Activated naive CD8-positive, alpha-beta T cell treated with anti-CD3 and anti-CD28 coated beads, Interleukin-2, amount 10 ng/mL, durations not matched to agents 7 days and 5 days (primary cell): Measurements from ENCODE around the gene CCSER1. TPM values are rescaled to one million over a fixed set of nuclear protein-coding genes. Genes with fewer than 3 reads are reported as not detected.
"Not testable (repeated sequence)": the region's sequence is repeated elsewhere in the genome, so short reads cannot be mapped to it uniquely, and the experiment has no call there.

Source experiments
- ATAC-seq: fragments of 150-1000 bp; cut with Tn5 transposase; one replicate; pipeline ENCODE4 v1.10.0; 2021; ENCODE audit warnings: low read depth, moderate library complexity
- POLR2A ChIA-PET: fragments of 350-600 bp; sonication (Branson Sonifier 250); formaldehyde crosslinking; loops from one replicate; lab custom pipeline; 2021; ENCODE audit warnings: antibody characterized with exemption; lab: Charles Lee
- DNase-seq: peaks from one replicate; pipeline ENCODE4 v3.0.0; 2021
- H3K27ac Mint-ChIP-seq: one replicate; pipeline ENCODE4 v1.8.0; 2022; ENCODE audit warnings: mild to moderate bottlenecking, mixed read lengths
- H3K27me3 Mint-ChIP-seq: one replicate; pipeline ENCODE4 v1.8.0; 2022; ENCODE audit warnings: mild to moderate bottlenecking, moderate library complexity, mixed read lengths
- H3K36me3 Mint-ChIP-seq: one replicate; pipeline ENCODE4 v1.8.0; 2021; ENCODE audit warnings: mild to moderate bottlenecking, mixed read lengths
- H3K4me1 Mint-ChIP-seq: one replicate; pipeline ENCODE4 v1.8.0; 2021; ENCODE audit warnings: mixed read lengths
- H3K4me3 Mint-ChIP-seq: one replicate; pipeline ENCODE4 v1.8.0; 2022; ENCODE audit warnings: mild to moderate bottlenecking, moderate library complexity, mixed read lengths
- H3K9me3 Mint-ChIP-seq: one replicate; pipeline ENCODE4 v1.8.0; 2021; ENCODE audit warnings: mixed read lengths
- total RNA-seq, 2 experiments: library from RNA; stranded (reverse); gene quantifications; one replicate each; pipeline ENCODE4 v1.2.3, GENCODE V29; 2021

The CCSER1 gene
- total RNA-seq, 2 experiments from 2014 or later, result 0.64 TPM; not detected in 1

- no peak for ATAC-seq
- H3K9me3 Mint-ChIP-seq, result peaks cover 13% of the 10 kb centered on the region
Measured at GRCh38 chr4:91422011-91422410, 1294.8 kb downstream of the CCSER1 start.

GRCh38 chr4:91426725-91427124, 1299.5 kb downstream of the CCSER1 start:
- H3K4me1 Mint-ChIP-seq, result no peaks in the 10 kb centered on the region
- POLR2A ChIA-PET, result no interaction called here
- DNase-seq (no peak), ATAC-seq (no peak)
- no peak overlapping the region for H3K27ac Mint-ChIP-seq
- no peaks in the 10 kb centered on the region for H3K27me3 Mint-ChIP-seq
- peaks cover 3% of the 10 kb centered on the region for H3K9me3 Mint-ChIP-seq
- H3K4me3 Mint-ChIP-seq, result no peak overlapping the region
- no peaks in the 10 kb centered on the region for H3K36me3 Mint-ChIP-seq

More at GRCh38 chr4:91422011-91422410, 1294.8 kb downstream of the CCSER1 start:
- no peak overlapping the region for H3K4me3 Mint-ChIP-seq
- no peaks in the 10 kb centered on the region for H3K27me3 Mint-ChIP-seq
- H3K4me1 Mint-ChIP-seq, result no peaks in the 10 kb centered on the region
- no peak for DNase-seq
- no peak overlapping the region for H3K27ac Mint-ChIP-seq
- POLR2A ChIA-PET, result no interaction called here
- H3K36me3 Mint-ChIP-seq, result no peaks in the 10 kb centered on the region

GRCh38 chr4:91427171-91427570, 1300.0 kb downstream of the CCSER1 start:
- Mint-ChIP-seq H3K9me3 (peaks cover 3% of the 10 kb centered on the region), H3K4me3 (no peak overlapping the region), H3K27ac (no peak overlapping the region), H3K4me1 (no peaks in the 10 kb centered on the region), H3K27me3 (no peaks in the 10 kb centered on the region), H3K36me3 (no peaks in the 10 kb centered on the region)
- POLR2A ChIA-PET, result no interaction called here
- no peak for ATAC-seq
- no peak for DNase-seq

GRCh38 chr4:91434631-91435030, 1307.4 kb downstream of the CCSER1 start:
- no peaks in the 10 kb centered on the region for H3K36me3 Mint-ChIP-seq
- H3K27me3 Mint-ChIP-seq, result no peaks in the 10 kb centered on the region
- no peak for DNase-seq
- ATAC-seq, result no peak
- H3K4me1 Mint-ChIP-seq, result no peaks in the 10 kb centered on the region
- H3K9me3 Mint-ChIP-seq, result peaks cover 8% of the 10 kb centered on the region
- POLR2A ChIA-PET, result no interaction called here
- no peak overlapping the region for H3K4me3 Mint-ChIP-seq
- H3K27ac Mint-ChIP-seq, result no peak overlapping the region

- Mint-ChIP-seq H3K27ac (no peak overlapping the region), H3K27me3 (no peaks in the 10 kb centered on the region), H3K4me1 (no peaks in the 10 kb centered on the region), H3K4me3 (no peak overlapping the region), H3K36me3 (no peaks in the 10 kb centered on the region), H3K9me3 (peaks cover 12% of the 10 kb centered on the region)
- ATAC-seq (no peak), DNase-seq (no peak)
- POLR2A ChIA-PET, result no interaction called here
Measured at GRCh38 chr4:91436556-91436955, 1309.4 kb downstream of the CCSER1 start.

- no peak overlapping the region for H3K4me3 Mint-ChIP-seq
- no peak overlapping the region for H3K27ac Mint-ChIP-seq
- POLR2A ChIA-PET, result no interaction called here
Measured at GRCh38 chr4:91447168-91447567, 1320.0 kb downstream of the CCSER1 start.

GRCh38 chr4:91448668-91449330, 1321.6 kb downstream of the CCSER1 start:
- Mint-ChIP-seq H3K36me3 (no peaks in the 10 kb centered on the region), H3K9me3 (peaks cover 5% of the 10 kb centered on the region)
- ATAC-seq, result no peak

More at GRCh38 chr4:91447168-91447567, 1320.0 kb downstream of the CCSER1 start:
- ATAC-seq (no peak), DNase-seq (no peak)
- Mint-ChIP-seq H3K36me3 (no peaks in the 10 kb centered on the region), H3K4me1 (no peaks in the 10 kb centered on the region), H3K27me3 (no peaks in the 10 kb centered on the region), H3K9me3 (peaks cover 5% of the 10 kb centered on the region)

GRCh38 chr4:91454111-91454510, 1326.9 kb downstream of the CCSER1 start:
- H3K27ac Mint-ChIP-seq, result no peak overlapping the region

More at GRCh38 chr4:91448668-91449330, 1321.6 kb downstream of the CCSER1 start:
- no peak for DNase-seq
- POLR2A ChIA-PET, result no interaction called here
- Mint-ChIP-seq H3K27me3 (no peaks in the 10 kb centered on the region), H3K27ac (no peak overlapping the region), H3K4me1 (no peaks in the 10 kb centered on the region), H3K4me3 (no peak overlapping the region)

GRCh38 chr4:91462566-91462965, 1335.4 kb downstream of the CCSER1 start:
- H3K27me3 Mint-ChIP-seq, result not testable (repeated sequence)

More at GRCh38 chr4:91454111-91454510, 1326.9 kb downstream of the CCSER1 start:
- no peaks in the 10 kb centered on the region for H3K4me1 Mint-ChIP-seq
- no peak for ATAC-seq
- POLR2A ChIA-PET, result no interaction called here
- H3K4me3 Mint-ChIP-seq, result no peak overlapping the region
- no peaks in the 10 kb centered on the region for H3K36me3 Mint-ChIP-seq
- H3K27me3 Mint-ChIP-seq, result no peaks in the 10 kb centered on the region
- DNase-seq, result no peak
- H3K9me3 Mint-ChIP-seq, result peaks cover 3% of the 10 kb centered on the region

GRCh38 chr4:91470671-91471070, 1343.5 kb downstream of the CCSER1 start:
- no peaks in the 10 kb centered on the region for H3K36me3 Mint-ChIP-seq
- H3K27me3 Mint-ChIP-seq, result no peaks in the 10 kb centered on the region
- ATAC-seq, result no peak
- H3K4me3 Mint-ChIP-seq, result no peak overlapping the region
- H3K9me3 Mint-ChIP-seq, result peaks cover under 1% of the 10 kb centered on the region
- no peak overlapping the region for H3K27ac Mint-ChIP-seq
- POLR2A ChIA-PET, result no interaction called here
- no peak for DNase-seq
- H3K4me1 Mint-ChIP-seq, result no peaks in the 10 kb centered on the region

More at GRCh38 chr4:91462566-91462965, 1335.4 kb downstream of the CCSER1 start:
- POLR2A ChIA-PET, DNase-seq, ATAC-seq, H3K36me3 Mint-ChIP-seq, H3K4me3 Mint-ChIP-seq, H3K4me1 Mint-ChIP-seq, H3K27ac Mint-ChIP-seq: not testable (repeated sequence)
- H3K9me3 Mint-ChIP-seq, result peaks cover 16% of the 10 kb centered on the region

GRCh38 chr4:91471280-91471679, 1344.1 kb downstream of the CCSER1 start:
- Mint-ChIP-seq H3K27me3 (no peaks in the 10 kb centered on the region), H3K4me1 (no peaks in the 10 kb centered on the region), H3K27ac (no peak overlapping the region), H3K36me3 (no peaks in the 10 kb centered on the region), H3K4me3 (no peak overlapping the region), H3K9me3 (peaks cover 1% of the 10 kb centered on the region)
- DNase-seq (no peak), ATAC-seq (no peak)
- POLR2A ChIA-PET, result no interaction called here

- DNase-seq (no peak), ATAC-seq (no peak)
- POLR2A ChIA-PET, result interaction anchor here (0.7 kb wide), 1 partner anchor 81 kb away, joined by 4 read pairs; no protein-coding TSS in a partner anchor
- Mint-ChIP-seq H3K9me3 (peaks cover 1% of the 10 kb centered on the region), H3K4me3 (no peak overlapping the region), H3K4me1 (no peaks in the 10 kb centered on the region), H3K27me3 (no peaks in the 10 kb centered on the region), H3K27ac (no peak overlapping the region), H3K36me3 (no peaks in the 10 kb centered on the region)
Measured at GRCh38 chr4:91472046-91472445, 1344.9 kb downstream of the CCSER1 start.

- H3K27me3 Mint-ChIP-seq, result no peaks in the 10 kb centered on the region
- ATAC-seq (no peak), DNase-seq (no peak)
- POLR2A ChIA-PET, result no interaction called here
- no peak overlapping the region for H3K4me3 Mint-ChIP-seq
- no peak overlapping the region for H3K27ac Mint-ChIP-seq
- H3K4me1 Mint-ChIP-seq, result no peaks in the 10 kb centered on the region
- H3K36me3 Mint-ChIP-seq, result no peaks in the 10 kb centered on the region
- H3K9me3 Mint-ChIP-seq, result peaks cover 10% of the 10 kb centered on the region
Measured at GRCh38 chr4:91485415-91485814, 1358.2 kb downstream of the CCSER1 start.

GRCh38 chr4:91488946-91489345, 1361.8 kb downstream of the CCSER1 start:
- H3K4me3 Mint-ChIP-seq, result no peak overlapping the region
- H3K4me1 Mint-ChIP-seq, result no peaks in the 10 kb centered on the region
- H3K9me3 Mint-ChIP-seq, result peaks cover 7% of the 10 kb centered on the region
- ATAC-seq (no peak), DNase-seq (no peak)
- H3K27me3 Mint-ChIP-seq, result no peaks in the 10 kb centered on the region
- POLR2A ChIA-PET, result no interaction called here
- H3K27ac Mint-ChIP-seq, result no peak overlapping the region
- no peaks in the 10 kb centered on the region for H3K36me3 Mint-ChIP-seq
